AG04450 (cell line): ENCODE data around the gene FNDC5. TPM values are rescaled to one million over a fixed set of nuclear protein-coding genes. Genes with fewer than 3 reads are reported as not detected.

Experiments used
- CTCF ChIA-PET: fragments of 300-600, 350-600 bp; formaldehyde crosslinking; extraction: SDS; loops from one replicate; lab custom pipeline; 2022; ENCODE audit warnings: antibody characterized with exemption, inconsistent platforms; lab: Charles Lee
- POLR2A ChIA-PET: fragments of 350-600 bp; formaldehyde crosslinking; extraction: SDS; loops from one replicate; lab custom pipeline; 2021; ENCODE audit warnings: antibody characterized with exemption, inconsistent platforms; lab: Yijun Ruan, JAX
- DNase-seq: peaks from one replicate; pipeline ENCODE4 v3.0.0-alpha.2; 2011; ENCODE audit warnings: low read depth, low spot score
- H3K27ac ChIP-seq: one replicate; pipeline ENCODE4 v1.5.1; 2012; ENCODE audit warnings: low read depth, low read length, control low read depth
- H3K27me3 ChIP-seq: one replicate; pipeline ENCODE4 v1.6.0; 2012; ENCODE audit warnings: low read length; ENCODE audit not compliant: control insufficient read depth, insufficient read depth
- H3K4me3 ChIP-seq: 2 replicates; pipeline ENCODE4 v1.5.1; 2011; ENCODE audit warnings: mild to moderate bottlenecking, low read depth, low read length, control low read depth
- H3K9me3 ChIP-seq: 2 replicates; pipeline ENCODE4 v1.5.1; 2012; ENCODE audit warnings: low read length; ENCODE audit not compliant: control insufficient read depth, insufficient read depth
- CTCF ChIP-seq: IDR thresholded peaks from 2 replicates; pipeline ENCODE4 v1.5.1; 2011; ENCODE audit warnings: low read depth, low read length, control low read depth, inconsistent platforms
- polyA plus RNA-seq: library from polyadenylated mRNA; depleted of rRNA; stranded (reverse); fragments of >200 nt; gene quantifications from 2 replicates; pipeline ENCODE4 v1.2.3, GENCODE V29; 2011

FNDC5 gene
- polyA plus RNA-seq, 1 experiment = 1.5 TPM

- Histone ChIP-seq H3K27me3 (peaks cover 3% of the 10 kb centered on the region), H3K4me3 (no peak overlapping the region), H3K9me3 (no peaks in the 10 kb centered on the region; the same call in 1 of the 2 replicates), H3K27ac (no peak overlapping the region)
- DNase-seq = no peak
- ChIA-PET CTCF (interaction anchor here (0.6 to 4.3 kb wide), 7 partner anchors 15 to 207 kb away, joined by 3 to 67 read pairs (median 4); no protein-coding TSS in a partner anchor), POLR2A (no interaction called here)
- no peak for TF ChIP-seq CTCF
Measured at GRCh38 chr1:32877211-32878110, 6.7 kb upstream of the FNDC5 start.

- no peaks in the 10 kb centered on the region for H3K9me3 ChIP-seq
- CTCF ChIA-PET = interaction anchor here (0.6 to 4.3 kb wide), 21 partner anchors 9 to 590 kb away, joined by 3 to 67 read pairs (median 4); partner anchors contain the start of gene AZIN2
Measured at GRCh38 chr1:32876341-32877210, 5.9 kb upstream of the FNDC5 start.

GRCh38 chr1:32874860-32875752, 4.4 kb upstream of the FNDC5 start:
- Histone ChIP-seq H3K4me3 (no peak overlapping the region), H3K9me3 (no peaks in the 10 kb centered on the region), H3K27ac (no peak overlapping the region), H3K27me3 (peaks cover 10% of the 10 kb centered on the region)
- no peak for TF ChIP-seq CTCF
- ChIA-PET CTCF (interaction anchor here (0.6 to 4.3 kb wide), 18 partner anchors 8 to 475 kb away, joined by 3 to 67 read pairs (median 5); no protein-coding TSS in a partner anchor), POLR2A (no interaction called here)
- no peak for DNase-seq

More at GRCh38 chr1:32876341-32877210, 5.9 kb upstream of the FNDC5 start:
- Histone ChIP-seq H3K4me3 (no peak overlapping the region), H3K27me3 (peaks cover 3% of the 10 kb centered on the region), H3K27ac (no peak overlapping the region)
- no peak for DNase-seq
- POLR2A ChIA-PET = no interaction called here
- peak; percentile 78 for TF ChIP-seq CTCF

GRCh38 chr1:32873484-32873883, 2.8 kb upstream of the FNDC5 start:
- peaks cover 15% of the 10 kb centered on the region for H3K27me3 ChIP-seq
- ChIA-PET POLR2A (no interaction called here), CTCF (interaction anchor here (0.6 to 4.3 kb wide), 13 partner anchors 12 to 472 kb away, joined by 3 to 67 read pairs (median 3); partner anchors contain the start of gene HPCA)
- no peak overlapping the region for H3K27ac ChIP-seq
- H3K4me3 ChIP-seq = no peak overlapping the region
- TF ChIP-seq CTCF = no peak
- no peak for DNase-seq
- H3K9me3 ChIP-seq = no peaks in the 10 kb centered on the region
